Measurements from ENCODE around the gene MTMR12. TPM values are rescaled to one million over a fixed set of nuclear protein-coding genes. Genes with fewer than 3 reads are reported as not detected.
"Not testable (repeated sequence)": the region's sequence is repeated elsewhere in the genome, so short reads cannot be mapped to it uniquely, and the experiment has no call there.

Gene MTMR12
- total and polyA plus RNA-seq, 7 donors: 6.5 to 49.9 (median 26.7) TPM

- Histone ChIP-seq H3K4me1 (no peaks in the 10 kb centered on the region), H3K36me3 (no peaks in the 10 kb centered on the region), H3K27ac (no peak overlapping the region), H3K4me3 (no peak overlapping the region), H3K9me3 (peaks cover 0 to 10% (median 0%) of the 10 kb centered on the region in 4 donors), H3K27me3 (no peaks in the 10 kb centered on the region)
- DNase-seq: no peak
- intact Hi-C loops (cut with DNase I): no loop called here
- no peak for TF ChIP-seq CTCF (IDR thresholded peaks at IDR 0.05)
- no peak for TF ChIP-seq POLR2AphosphoS5 (IDR thresholded peaks at IDR 0.05)
- TF ChIP-seq EP300 (IDR thresholded peaks at IDR 0.05): no peak
- no peak for TF ChIP-seq POLR2A (IDR thresholded peaks at IDR 0.05)
- WGBS, 2 donors: 96 to 97% methylated on average over 12 of the region's 12 CpGs
Observed at GRCh38 chr5:32322882-32323281, 10.1 kb upstream of the MTMR12 start.

GRCh38 chr5:32321787-32322186, 9.0 kb upstream of the MTMR12 start:
- 89 to 93% methylated on average over 2 of the region's 2 CpGs for WGBS, 2 donors
- H3K27me3 ChIP-seq; H3K36me3 ChIP-seq; DNase-seq; H3K27ac ChIP-seq; intact Hi-C loops (cut with DNase I); H3K4me1 ChIP-seq; H3K4me3 ChIP-seq: not testable (repeated sequence)
- peaks cover 0 to 10% (median 0%) of the 10 kb centered on the region in 4 donors for H3K9me3 ChIP-seq

GRCh38 chr5:32320576-32320975, 7.8 kb upstream of the MTMR12 start:
- Histone ChIP-seq H3K27ac (no peak overlapping the region), H3K4me3 (no peak overlapping the region), H3K27me3 (no peaks in the 10 kb centered on the region), H3K4me1 (no peaks in the 10 kb centered on the region), H3K9me3 (peaks cover 0 to 10% (median 0%) of the 10 kb centered on the region in 4 donors), H3K36me3 (no peaks in the 10 kb centered on the region)
- no peak for DNase-seq
- intact Hi-C loops (cut with DNase I): no loop called here
- 88 to 97% methylated on average over 10 of the region's 10 CpGs for WGBS, 2 donors
- TF ChIP-seq CTCF (IDR thresholded peaks at IDR 0.05): no peak
- TF ChIP-seq EP300 (IDR thresholded peaks at IDR 0.05): no peak
- TF ChIP-seq POLR2AphosphoS5 (IDR thresholded peaks at IDR 0.05): no peak
- no peak for TF ChIP-seq POLR2A (IDR thresholded peaks at IDR 0.05)

- Histone ChIP-seq H3K27me3 (no peaks in the 10 kb centered on the region), H3K4me1 (no peaks in the 10 kb centered on the region), H3K27ac (no peak overlapping the region), H3K36me3 (no peaks in the 10 kb centered on the region), H3K4me3 (no peak overlapping the region), H3K9me3 (peaks cover 0 to 10% (median 0%) of the 10 kb centered on the region in 4 donors)
- 78 to 85% methylated on average over 7 of the region's 7 CpGs for WGBS, 2 donors
- DNase-seq: no peak
- intact Hi-C loops (cut with DNase I): loop anchor here (10.0 kb wide), 1 partner anchor 225 kb away; no protein-coding TSS in a partner anchor
- TF ChIP-seq EP300 (IDR thresholded peaks at IDR 0.05): no peak
- TF ChIP-seq POLR2A (IDR thresholded peaks at IDR 0.05): no peak
- TF ChIP-seq POLR2AphosphoS5 (IDR thresholded peaks at IDR 0.05): no peak
- TF ChIP-seq CTCF (IDR thresholded peaks at IDR 0.05): no peak
Observed at GRCh38 chr5:32319926-32320543, 7.3 kb upstream of the MTMR12 start.

GRCh38 chr5:32319392-32319791, 6.7 kb upstream of the MTMR12 start:
- 85% methylated on average over 7 of the region's 7 CpGs for WGBS, 2 donors
- H3K27me3 ChIP-seq: no peaks in the 10 kb centered on the region
- H3K9me3 ChIP-seq: peaks cover 0 to 10% (median 0%) of the 10 kb centered on the region in 4 donors
- no peak overlapping the region for H3K27ac ChIP-seq
- intact Hi-C loops (cut with DNase I): loop anchor here (10.0 kb wide), 1 partner anchor 225 kb away; no protein-coding TSS in a partner anchor
- H3K36me3 ChIP-seq: no peaks in the 10 kb centered on the region
- no peak for DNase-seq
- no peak for TF ChIP-seq POLR2AphosphoS5 (IDR thresholded peaks at IDR 0.05)
- TF ChIP-seq CTCF (IDR thresholded peaks at IDR 0.05): no peak
- TF ChIP-seq POLR2A (IDR thresholded peaks at IDR 0.05): no peak
- TF ChIP-seq EP300 (IDR thresholded peaks at IDR 0.05): no peak
- no peak overlapping the region for H3K4me3 ChIP-seq
- no peaks in the 10 kb centered on the region for H3K4me1 ChIP-seq
